Mucosa of stomach (tissue), 1 donor: Measurements from ENCODE around the gene SGK1.
"Not testable (repeated sequence)": the region's sequence is repeated elsewhere in the genome, so short reads cannot be mapped to it uniquely, and the experiment has no call there.

Source experiments
- H3K27me3 ChIP-seq: one replicate; pipeline ENCODE4 v1.7.0; 2013; ENCODE audit warnings: mild to moderate bottlenecking, low read length; ENCODE audit not compliant: control insufficient read depth, insufficient read depth
- H3K36me3 ChIP-seq: one replicate; pipeline ENCODE4 v1.7.0; 2013; ENCODE audit warnings: low read length; ENCODE audit not compliant: control insufficient read depth, insufficient read depth
- H3K4me1 ChIP-seq: one replicate; pipeline ENCODE4 v1.7.0; 2013; ENCODE audit warnings: mild to moderate bottlenecking, low read length; ENCODE audit not compliant: control insufficient read depth, insufficient read depth
- H3K4me3 ChIP-seq: one replicate; pipeline ENCODE4 v1.7.0; 2013; ENCODE audit warnings: low read length
- H3K9ac ChIP-seq: one replicate; pipeline ENCODE4 v1.7.0; 2013; ENCODE audit warnings: mild to moderate bottlenecking, low read length, moderate library complexity
- H3K9me3 ChIP-seq: one replicate; pipeline ENCODE4 v1.7.0; 2013; ENCODE audit warnings: mild to moderate bottlenecking, low read length, moderate library complexity; ENCODE audit not compliant: control insufficient read depth
- donor health status: Pancreatic carcinoma.

SGK1 gene

GRCh38 chr6:134346932-134347545 lies 29.1 kb upstream of the SGK1 start:
- Histone ChIP-seq H3K27me3 (no peaks in the 10 kb centered on the region), H3K4me1 (no peaks in the 10 kb centered on the region), H3K9me3 (no peaks in the 10 kb centered on the region), H3K9ac (no peak overlapping the region), H3K36me3 (no peaks in the 10 kb centered on the region), H3K4me3 (no peak overlapping the region)

- H3K9ac ChIP-seq: no peak overlapping the region
- no peak overlapping the region for H3K4me3 ChIP-seq
- no peaks in the 10 kb centered on the region for H3K27me3 ChIP-seq
- H3K36me3 ChIP-seq: no peaks in the 10 kb centered on the region
- H3K9me3 ChIP-seq: no peaks in the 10 kb centered on the region
- H3K4me1 ChIP-seq: no peaks in the 10 kb centered on the region
Observed at GRCh38 chr6:134345789-134346188, 27.9 kb upstream of the SGK1 start.

DNA sequence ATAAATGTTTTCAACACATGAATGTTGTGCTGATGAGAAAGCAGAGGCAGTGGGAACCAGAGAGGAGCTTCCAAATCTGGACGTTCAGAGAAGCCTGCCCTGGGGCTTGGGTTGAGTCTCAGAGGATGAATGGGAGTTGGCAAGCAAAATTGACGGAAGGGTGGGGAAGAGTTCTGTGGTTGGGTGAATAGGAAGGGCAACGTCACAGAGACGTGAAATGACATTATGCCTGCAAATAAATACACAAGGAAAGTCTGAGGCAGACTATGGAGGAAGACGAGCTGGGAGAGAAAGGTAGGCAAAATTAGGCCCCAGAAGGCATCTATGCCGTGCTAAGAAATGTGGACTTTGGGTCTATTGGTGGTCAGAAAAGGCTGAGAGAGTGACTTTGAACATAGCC lies 25.2 kb upstream of the SGK1 start:
- Histone ChIP-seq H3K27me3 (no peaks in the 10 kb centered on the region), H3K9me3 (no peaks in the 10 kb centered on the region), H3K9ac (no peak overlapping the region), H3K4me3 (no peak overlapping the region), H3K4me1 (no peaks in the 10 kb centered on the region), H3K36me3 (no peaks in the 10 kb centered on the region)

DNA sequence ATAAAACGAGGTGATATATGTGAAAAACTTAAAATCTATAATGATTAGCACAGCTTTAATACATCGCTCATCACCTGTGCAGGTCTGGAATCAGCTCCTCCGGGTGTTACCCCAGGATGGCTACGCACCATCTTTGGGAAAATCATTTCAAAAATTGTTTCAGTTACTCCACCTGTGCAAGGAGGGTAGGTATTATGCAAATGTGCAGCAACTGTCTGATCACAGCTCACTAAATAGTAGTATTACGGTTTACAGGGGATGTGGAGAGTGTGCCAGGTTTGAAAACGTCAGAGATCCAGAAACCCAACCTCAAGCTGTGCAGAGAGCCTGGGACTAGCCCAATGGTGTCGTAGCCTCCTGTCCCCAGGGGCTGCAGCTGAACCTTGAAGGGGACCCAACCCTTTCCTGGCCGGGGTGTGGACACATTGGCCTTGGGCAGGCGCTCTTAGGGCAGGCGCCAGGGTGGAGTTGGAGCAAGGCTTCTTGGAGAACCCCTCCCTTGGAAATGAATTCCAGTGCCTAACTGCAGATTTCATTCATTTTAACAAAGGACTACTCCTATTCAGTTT lies 24.2 kb upstream of the SGK1 start:
- Histone ChIP-seq H3K4me1 (no peaks in the 10 kb centered on the region), H3K9ac (no peak overlapping the region), H3K9me3 (no peaks in the 10 kb centered on the region), H3K4me3 (no peak overlapping the region), H3K27me3 (no peaks in the 10 kb centered on the region), H3K36me3 (no peaks in the 10 kb centered on the region)

GRCh38 chr6:134340179-134340975 lies 22.5 kb upstream of the SGK1 start:
- H3K9me3 ChIP-seq: no peaks in the 10 kb centered on the region
- H3K4me3 ChIP-seq: no peak overlapping the region
- no peaks in the 10 kb centered on the region for H3K36me3 ChIP-seq
- no peak overlapping the region for H3K9ac ChIP-seq
- no peaks in the 10 kb centered on the region for H3K4me1 ChIP-seq
- H3K27me3 ChIP-seq: no peaks in the 10 kb centered on the region

DNA sequence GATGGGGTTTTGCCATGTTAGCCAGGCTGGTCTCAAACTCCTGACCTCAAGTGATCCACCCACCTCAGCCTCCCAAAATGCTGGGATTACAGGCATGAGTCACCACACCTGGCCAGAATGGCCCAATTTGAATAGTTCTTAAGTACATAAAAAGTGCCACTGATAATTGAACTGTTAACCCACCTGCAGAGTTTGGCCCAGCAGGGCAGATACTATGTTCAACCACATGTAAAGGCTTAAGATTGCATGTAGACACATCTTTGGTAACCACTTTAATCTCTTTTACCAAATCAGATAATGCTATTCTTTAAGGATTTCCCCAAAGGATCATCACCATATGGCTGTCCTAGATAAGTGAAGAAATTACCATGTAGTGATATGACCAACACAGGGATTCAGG lies 21.3 kb upstream of the SGK1 start:
- Histone ChIP-seq H3K4me3 (no peak overlapping the region), H3K9ac (no peak overlapping the region), H3K9me3 (no peaks in the 10 kb centered on the region)

GRCh38 chr6:134331256-134331655 lies 13.3 kb upstream of the SGK1 start:
- H3K9me3 ChIP-seq: no peaks in the 10 kb centered on the region
- peaks cover 3% of the 10 kb centered on the region for H3K4me1 ChIP-seq
- no peak overlapping the region for H3K9ac ChIP-seq
- no peaks in the 10 kb centered on the region for H3K36me3 ChIP-seq
- H3K4me3 ChIP-seq: no peak overlapping the region
- no peaks in the 10 kb centered on the region for H3K27me3 ChIP-seq

More for the DNA sequence above, 21.3 kb upstream of the SGK1 start:
- Histone ChIP-seq H3K36me3 (no peaks in the 10 kb centered on the region), H3K4me1 (no peaks in the 10 kb centered on the region), H3K27me3 (no peaks in the 10 kb centered on the region)

DNA sequence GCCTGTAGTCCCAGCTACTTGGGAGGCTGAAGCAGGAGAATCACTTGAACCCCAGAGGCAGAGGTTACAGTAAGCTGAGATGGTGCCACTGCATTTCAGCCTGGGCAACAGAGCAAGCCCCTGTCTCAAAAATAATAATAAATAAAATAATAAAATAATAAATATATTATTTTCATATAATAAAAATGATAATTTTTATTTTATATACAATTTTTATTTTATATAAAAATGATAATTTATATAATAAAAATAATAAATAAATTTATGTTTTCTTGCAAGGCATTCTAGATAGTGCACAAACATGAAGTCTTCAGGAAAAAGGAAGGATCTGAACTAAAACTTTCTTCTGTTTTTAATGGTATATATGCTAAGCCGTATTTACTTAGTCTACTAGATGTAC lies 12.6 kb upstream of the SGK1 start:
- Histone ChIP-seq H3K36me3 (no peaks in the 10 kb centered on the region), H3K4me3 (no peak overlapping the region), H3K9me3 (peaks cover 2% of the 10 kb centered on the region), H3K9ac (no peak overlapping the region), H3K27me3 (no peaks in the 10 kb centered on the region), H3K4me1 (peaks cover 3% of the 10 kb centered on the region)

GRCh38 chr6:134328792-134329191 lies 10.9 kb upstream of the SGK1 start:
- Histone ChIP-seq H3K9ac (no peak overlapping the region), H3K27me3 (no peaks in the 10 kb centered on the region), H3K9me3 (peaks cover 5% of the 10 kb centered on the region), H3K4me1 (peaks cover 3% of the 10 kb centered on the region), H3K4me3 (no peak overlapping the region), H3K36me3 (no peaks in the 10 kb centered on the region)

DNA sequence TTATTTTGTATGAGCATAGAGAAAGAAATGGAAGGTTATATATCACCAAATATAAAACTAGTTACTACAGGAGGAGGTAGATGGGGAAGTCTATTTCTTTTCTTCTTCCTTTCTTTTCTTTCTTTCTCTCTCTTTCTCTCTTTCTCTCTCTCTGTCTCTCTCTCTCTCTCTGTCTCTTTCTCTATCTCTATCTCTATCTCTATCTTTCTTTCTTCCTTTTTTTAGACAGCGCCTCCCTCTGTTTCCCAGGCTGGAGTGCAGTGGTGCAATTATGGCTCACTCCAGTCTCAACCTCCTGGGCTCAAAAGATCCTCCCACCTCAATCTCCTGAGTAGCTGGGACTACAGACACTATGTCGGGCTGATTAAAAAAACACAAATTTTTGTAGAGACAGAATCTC lies 10.2 kb upstream of the SGK1 start:
- no peak overlapping the region for H3K4me3 ChIP-seq
- peaks cover 5% of the 10 kb centered on the region for H3K9me3 ChIP-seq
- H3K9ac ChIP-seq: no peak overlapping the region
- no peaks in the 10 kb centered on the region for H3K36me3 ChIP-seq
- H3K27me3 ChIP-seq: no peaks in the 10 kb centered on the region
- H3K4me1 ChIP-seq: peaks cover 3% of the 10 kb centered on the region

DNA sequence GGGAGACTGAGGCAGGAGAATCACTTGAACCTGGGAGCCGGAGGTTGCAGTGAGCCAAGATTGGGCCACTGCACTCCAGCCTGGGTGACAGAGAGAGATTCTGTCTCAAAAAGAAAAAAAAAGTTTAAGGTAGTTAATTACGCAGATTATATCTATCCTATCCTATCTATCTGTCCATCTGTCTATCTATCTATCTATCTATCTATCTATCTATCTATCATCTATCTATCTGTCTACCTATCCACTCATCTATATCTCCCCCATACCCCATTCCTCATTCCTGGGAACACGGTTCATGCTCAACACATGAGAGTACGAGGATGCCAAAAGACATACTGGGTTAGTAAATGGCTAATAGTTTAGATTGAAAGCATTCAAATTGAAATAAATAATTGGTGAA lies 8.3 kb upstream of the SGK1 start:
- not testable (repeated sequence) for H3K9ac ChIP-seq, H3K27me3 ChIP-seq, H3K9me3 ChIP-seq, H3K36me3 ChIP-seq, H3K4me3 ChIP-seq, H3K4me1 ChIP-seq

- Histone ChIP-seq H3K27me3 (peaks cover 4% of the 10 kb centered on the region), H3K4me3 (no peak overlapping the region), H3K36me3 (no peaks in the 10 kb centered on the region), H3K9me3 (peaks cover 5% of the 10 kb centered on the region), H3K4me1 (peaks cover 3% of the 10 kb centered on the region), H3K9ac (no peak overlapping the region)
Observed at GRCh38 chr6:134324766-134325165, 6.9 kb upstream of the SGK1 start.
